Measurements from ENCODE around the gene SIPA1L3. TPM values are rescaled to one million over a fixed set of nuclear protein-coding genes. Genes with fewer than 3 reads are reported as not detected.

The SIPA1L3 gene
- total and polyA plus RNA-seq, 9 of the 15 experiments (the other 6 are each of a cell fraction or from before 2014, with no cell fraction given), result 0.01 to 6.1 (median 2.5) TPM

DNA sequence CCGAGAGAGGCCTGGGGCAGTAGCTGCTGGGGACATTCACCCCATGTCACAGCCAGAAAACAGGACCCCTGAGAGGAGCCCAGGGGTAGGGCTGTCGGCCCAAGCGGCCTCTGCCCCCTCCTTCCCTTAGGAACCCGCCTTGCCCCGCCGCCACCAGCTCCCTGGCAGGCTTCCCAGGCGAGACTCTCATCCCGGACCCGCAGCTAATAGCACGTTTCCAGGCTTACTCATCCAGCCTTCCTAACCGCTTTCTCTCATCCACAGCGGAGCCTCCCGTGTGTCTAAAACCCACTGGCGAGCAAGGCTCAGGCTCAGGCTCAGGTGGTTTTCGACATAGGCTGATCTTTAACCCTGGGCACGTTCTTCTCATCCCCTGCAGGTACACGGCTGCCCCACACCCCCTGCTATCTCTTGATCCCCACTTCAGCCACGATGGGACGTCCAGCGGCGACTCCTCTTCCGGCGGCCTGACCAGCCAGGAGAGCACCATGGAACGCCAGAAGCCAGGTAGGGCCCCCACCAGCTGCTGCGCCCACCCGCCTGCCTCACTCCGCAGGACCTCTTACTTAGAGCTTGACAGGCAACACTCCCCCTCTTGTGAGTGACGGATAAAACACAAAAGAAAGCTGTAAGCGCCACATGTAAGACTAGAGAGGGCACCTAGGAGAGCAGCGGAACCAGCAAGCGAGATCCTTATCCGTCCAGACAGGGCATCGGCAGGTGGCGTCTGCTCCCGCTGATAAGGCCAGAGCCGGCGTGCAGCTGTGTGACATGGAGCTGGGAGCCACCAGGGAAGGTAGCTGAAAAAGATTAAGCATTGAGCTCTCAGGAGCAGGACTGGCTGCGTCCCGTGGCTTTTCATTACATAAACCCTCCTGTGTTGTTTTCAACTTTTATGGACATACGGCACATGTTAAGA, 245.7 kb downstream of the SIPA1L3 start (continued):
- TF ChIP-seq JUND (IDR thresholded peaks at IDR 0.05; ENCODE audit: borderline replicate concordance, low read depth, low read length) (peak; percentile 53; the same call in 1 of the 2 replicates), JUND (tag; IDR thresholded peaks at IDR 0.05; ENCODE audit: borderline replicate concordance, low read depth, low read length) (no peak; the same call in 2 of the 3 replicates), L3MBTL2 (IDR thresholded peaks at IDR 0.05) (peak; percentile 64), POLR2A (conservative IDR thresholded peaks at IDR 0.05) (no peak), MCM3 (IDR thresholded peaks at IDR 0.05) (no peak), RBM34 (IDR thresholded peaks at IDR 0.05; ENCODE audit: borderline replicate concordance, insufficient read depth, low read length) (no peak), ZNF263 (CRISPR knock-in tag; IDR thresholded peaks at IDR 0.05; ENCODE audit: borderline replicate concordance) (0 out of 2 replicates have a peak, but pooled peaks have one; percentile 32), ZNF277 (CRISPR knock-in tag; IDR thresholded peaks at IDR 0.05; ENCODE audit: borderline replicate concordance) (no peak), ZBTB2 (IDR thresholded peaks at IDR 0.05) (no peak; the same call in 1 of the 2 replicates), HDAC1 (IDR thresholded peaks at IDR 0.05) (peak in 1 of 2 experiments; percentile 53; a peak in 2 of 4 replicates), TCF15 (CRISPR knock-in tag; IDR thresholded peaks at IDR 0.05) (no peak), RCOR1 (IDR thresholded peaks at IDR 0.05; ENCODE audit: borderline replicate concordance in 1 of 2, low read depth in 2 of 2, low read length in 2 of 2) (peak in 1 of 2 experiments; percentile 87; a peak in 2 of 4 replicates), KLF6 (CRISPR knock-in tag; IDR thresholded peaks at IDR 0.05; ENCODE audit: borderline replicate concordance) (no peak), ZNF174 (CRISPR knock-in tag; IDR thresholded peaks at IDR 0.05) (no peak), PKNOX1 (IDR thresholded peaks at IDR 0.05) (peak; percentile 61), ZNF165 (CRISPR knock-in tag; IDR thresholded peaks at IDR 0.05; ENCODE audit: borderline replicate concordance) (no peak), SRSF9 (IDR thresholded peaks at IDR 0.05; ENCODE audit: borderline replicate concordance, low read depth, low read length) (no peak), HDAC8 (tag; IDR thresholded peaks at IDR 0.05) (no peak), MAFG (tag; conservative IDR thresholded peaks at IDR 0.05) (no peak), POLR2AphosphoS5 (IDR thresholded peaks at IDR 0.05; ENCODE audit: control insufficient read depth, insufficient read depth, low read depth, low read length) (peak; percentile 84), CCNT2 (IDR thresholded peaks at IDR 0.05; ENCODE audit: borderline replicate concordance, extremely low read depth, insufficient read length, low read depth, low read length) (peak; percentile 87), ELF1 (tag; IDR thresholded peaks at IDR 0.05) (no peak), GABPB1 (CRISPR knock-in tag; IDR thresholded peaks at IDR 0.05) (no peak)
- TF ChIP-seq, protein P1, sequence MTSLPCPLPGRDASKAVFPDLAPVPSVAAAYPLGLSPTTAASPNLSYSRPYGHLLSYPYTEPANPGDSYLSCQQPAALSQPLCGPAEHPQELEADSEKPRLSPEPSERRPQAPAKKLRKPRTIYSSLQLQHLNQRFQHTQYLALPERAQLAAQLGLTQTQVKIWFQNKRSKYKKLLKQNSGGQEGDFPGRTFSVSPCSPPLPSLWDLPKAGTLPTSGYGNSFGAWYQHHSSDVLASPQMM (CRISPR knock-in tag; IDR thresholded peaks at IDR 0.05), result no peak

Measured in K562 (cell line).